ENCODE measurements around the gene TLNRD1. TPM values are rescaled to one million over a fixed set of nuclear protein-coding genes. Genes with fewer than 3 reads are reported as not detected.

The TLNRD1 gene
- total and polyA plus RNA-seq, 7 experiments from 2014 or later, result 2.2 to 33.0 (median 15.9) TPM

GRCh38 chr15:81038975-81039607, 38.4 kb downstream of the TLNRD1 start:
- CTCF ChIA-PET, result interaction anchor here (1.1 kb wide), 1 partner anchor 10 kb away, joined by 3 read pairs; no protein-coding TSS in a partner anchor
- peaks cover 5 to 14% (median 9%) of the 10 kb centered on the region in 7 donors for H3K4me1 Mint-ChIP-seq
- Histone ChIP-seq H3K36me3 (ENCODE audit: control insufficient read depth in 2 of 3, insufficient read depth in 3 of 3, low read length in 3 of 3) (no peaks in the 10 kb centered on the region), H3K4me1 (ENCODE audit: control insufficient read depth in 2 of 2, insufficient read depth in 2 of 2, low read length in 2 of 2) (peaks cover 0 to 11% of the 10 kb centered on the region in 2 donors), H3K9me3 (ENCODE audit: control insufficient read depth in 2 of 3, low read length in 3 of 3) (no peaks in the 10 kb centered on the region), H3K27me3 (ENCODE audit: control insufficient read depth in 2 of 2, insufficient read depth in 2 of 2, low read length in 2 of 2) (no peaks in the 10 kb centered on the region), H3K27ac (ENCODE audit: low read depth, low read length) (no peak overlapping the region), H3K4me3 (ENCODE audit: low read length) (no peak overlapping the region)
- ATAC-seq (no peak), DNase-seq (peak in 1 of 9 donors; percentile 1)
- H3K4me3 Mint-ChIP-seq, result peak overlapping the region in 3 of 10 donors; percentile 22 to 68 (median 63)
- peaks cover 0 to 3% (median 0%) of the 10 kb centered on the region in 5 donors for H3K27me3 Mint-ChIP-seq
- peaks cover 0 to 1% (median 0%) of the 10 kb centered on the region in 11 donors for H3K9me3 Mint-ChIP-seq
- POLR2A ChIA-PET, result no interaction called here
- intact Hi-C loops (cut with micrococcal nuclease), result no loop called here
- peaks cover 0 to 9% (median 0%) of the 10 kb centered on the region in 5 donors for H3K36me3 Mint-ChIP-seq
- peak overlapping the region in 4 of 9 donors; percentile 7 to 83 (median 55) for H3K27ac Mint-ChIP-seq

- Mint-ChIP-seq H3K4me1 (peaks cover 5 to 15% (median 9%) of the 10 kb centered on the region in 7 donors), H3K36me3 (peaks cover 0 to 9% (median 1%) of the 10 kb centered on the region in 5 donors), H3K9me3 (peaks cover 0 to 4% (median 0%) of the 10 kb centered on the region in 11 donors), H3K27ac (no peak overlapping the region), H3K27me3 (peaks cover 0 to 3% (median 0%) of the 10 kb centered on the region in 5 donors), H3K4me3 (no peak overlapping the region)
- Histone ChIP-seq H3K4me1 (ENCODE audit: control insufficient read depth in 2 of 2, insufficient read depth in 2 of 2, low read length in 2 of 2) (peaks cover 0 to 11% of the 10 kb centered on the region in 2 donors), H3K4me3 (ENCODE audit: low read length) (no peak overlapping the region), H3K27me3 (ENCODE audit: control insufficient read depth in 2 of 2, insufficient read depth in 2 of 2, low read length in 2 of 2) (no peaks in the 10 kb centered on the region), H3K9me3 (ENCODE audit: control insufficient read depth in 2 of 3, low read length in 3 of 3) (no peaks in the 10 kb centered on the region), H3K27ac (ENCODE audit: low read depth, low read length) (no peak overlapping the region), H3K36me3 (ENCODE audit: control insufficient read depth in 2 of 3, insufficient read depth in 3 of 3, low read length in 3 of 3) (no peaks in the 10 kb centered on the region)
- ChIA-PET POLR2A (no interaction called here), CTCF (no interaction called here)
- DNase-seq (no peak), ATAC-seq (no peak)
- intact Hi-C loops (cut with micrococcal nuclease), result no loop called here
Measured at GRCh38 chr15:81040757-81041156, 40.0 kb downstream of the TLNRD1 start.

- Histone ChIP-seq H3K4me1 (ENCODE audit: control insufficient read depth in 2 of 2, insufficient read depth in 2 of 2, low read length in 2 of 2) (peaks cover 0 to 11% of the 10 kb centered on the region in 2 donors), H3K4me3 (ENCODE audit: low read length) (no peak overlapping the region), H3K9me3 (ENCODE audit: control insufficient read depth in 2 of 3, low read length in 3 of 3) (peaks cover 0 to 6% (median 0%) of the 10 kb centered on the region in 3 experiments), H3K36me3 (ENCODE audit: control insufficient read depth in 2 of 3, insufficient read depth in 3 of 3, low read length in 3 of 3) (no peaks in the 10 kb centered on the region), H3K27ac (ENCODE audit: low read depth, low read length) (no peak overlapping the region), H3K27me3 (ENCODE audit: control insufficient read depth in 2 of 2, insufficient read depth in 2 of 2, low read length in 2 of 2) (no peaks in the 10 kb centered on the region)
- H3K9me3 Mint-ChIP-seq, result peaks cover 0 to 12% (median 1%) of the 10 kb centered on the region in 11 donors
- ATAC-seq (no peak), DNase-seq (no peak)
- peaks cover 0 to 13% (median 5%) of the 10 kb centered on the region in 5 donors for H3K36me3 Mint-ChIP-seq
- intact Hi-C loops (cut with micrococcal nuclease), result no loop called here
- peaks cover 0 to 3% (median 0%) of the 10 kb centered on the region in 5 donors for H3K27me3 Mint-ChIP-seq
- peaks cover 5 to 13% (median 8%) of the 10 kb centered on the region in 7 donors for H3K4me1 Mint-ChIP-seq
- no peak overlapping the region for H3K4me3 Mint-ChIP-seq
- no peak overlapping the region for H3K27ac Mint-ChIP-seq
- ChIA-PET CTCF (interaction anchor here (1.2 kb wide), 1 partner anchor 36 kb away, joined by 4 read pairs; no protein-coding TSS in a partner anchor), POLR2A (interaction anchor here (0.5 kb wide), 1 partner anchor 34 kb away, joined by 4 read pairs; no protein-coding TSS in a partner anchor)
Measured at GRCh38 chr15:81043281-81043934, 42.7 kb downstream of the TLNRD1 start.

GRCh38 chr15:81043935-81044575, 43.3 kb downstream of the TLNRD1 start:
- H3K36me3 Mint-ChIP-seq, result peaks cover 0 to 13% (median 5%) of the 10 kb centered on the region in 5 donors
- Histone ChIP-seq H3K36me3 (ENCODE audit: control insufficient read depth in 2 of 3, insufficient read depth in 3 of 3, low read length in 3 of 3) (no peaks in the 10 kb centered on the region), H3K4me1 (ENCODE audit: control insufficient read depth in 2 of 2, insufficient read depth in 2 of 2, low read length in 2 of 2) (peaks cover 0 to 7% of the 10 kb centered on the region in 2 donors), H3K27me3 (ENCODE audit: control insufficient read depth in 2 of 2, insufficient read depth in 2 of 2, low read length in 2 of 2) (no peaks in the 10 kb centered on the region), H3K9me3 (ENCODE audit: control insufficient read depth in 2 of 3, low read length in 3 of 3) (peaks cover 0 to 6% (median 0%) of the 10 kb centered on the region in 3 experiments), H3K27ac (ENCODE audit: low read depth, low read length) (no peak overlapping the region), H3K4me3 (ENCODE audit: low read length) (no peak overlapping the region)
- DNase-seq (no peak), ATAC-seq (no peak)
- no peak overlapping the region for H3K27ac Mint-ChIP-seq
- CTCF ChIA-PET, result no interaction called here
- peaks cover 0 to 3% (median 0%) of the 10 kb centered on the region in 5 donors for H3K27me3 Mint-ChIP-seq
- no peak overlapping the region for H3K4me3 Mint-ChIP-seq
- H3K9me3 Mint-ChIP-seq, result peaks cover 0 to 12% (median 1%) of the 10 kb centered on the region in 11 donors
- H3K4me1 Mint-ChIP-seq, result peaks cover 3 to 11% (median 6%) of the 10 kb centered on the region in 7 donors
- intact Hi-C loops (cut with micrococcal nuclease), result no loop called here
- POLR2A ChIA-PET, result interaction anchor here (0.5 kb wide), 1 partner anchor 33 kb away, joined by 4 read pairs; no protein-coding TSS in a partner anchor

- Histone ChIP-seq H3K4me3 (ENCODE audit: low read length) (no peak overlapping the region), H3K36me3 (ENCODE audit: control insufficient read depth in 2 of 3, insufficient read depth in 3 of 3, low read length in 3 of 3) (no peaks in the 10 kb centered on the region), H3K4me1 (ENCODE audit: control insufficient read depth in 2 of 2, insufficient read depth in 2 of 2, low read length in 2 of 2) (no peaks in the 10 kb centered on the region), H3K27me3 (ENCODE audit: control insufficient read depth in 2 of 2, insufficient read depth in 2 of 2, low read length in 2 of 2) (no peaks in the 10 kb centered on the region), H3K9me3 (ENCODE audit: control insufficient read depth in 2 of 3, low read length in 3 of 3) (peaks cover 0 to 6% (median 0%) of the 10 kb centered on the region in 3 experiments), H3K27ac (ENCODE audit: low read depth, low read length) (no peak overlapping the region)
- DNase-seq (no peak), ATAC-seq (no peak)
- Mint-ChIP-seq H3K36me3 (peaks cover 0 to 12% (median 5%) of the 10 kb centered on the region in 5 donors), H3K27ac (peak overlapping the region in 1 of 9 donors; percentile 65), H3K4me3 (no peak overlapping the region), H3K27me3 (peaks cover 0 to 3% (median 0%) of the 10 kb centered on the region in 5 donors), H3K9me3 (peaks cover 0 to 12% (median 4%) of the 10 kb centered on the region in 11 donors), H3K4me1 (peaks cover 0 to 5% (median 0%) of the 10 kb centered on the region in 7 donors)
- intact Hi-C loops (cut with micrococcal nuclease), result no loop called here
- ChIA-PET POLR2A (no interaction called here), CTCF (no interaction called here)
Measured at GRCh38 chr15:81046290-81046689, 45.6 kb downstream of the TLNRD1 start.

- no peaks in the 10 kb centered on the region for H3K27me3 ChIP-seq (ENCODE audit: control insufficient read depth in 2 of 2, insufficient read depth in 2 of 2, low read length in 2 of 2)
- DNase-seq, result no peak
- no peaks in the 10 kb centered on the region for H3K36me3 ChIP-seq (ENCODE audit: control insufficient read depth in 2 of 3, insufficient read depth in 3 of 3, low read length in 3 of 3)
- POLR2A ChIA-PET, result no interaction called here
- ATAC-seq, result no peak
- Mint-ChIP-seq H3K36me3 (peaks cover 0 to 12% (median 5%) of the 10 kb centered on the region in 5 donors), H3K9me3 (peaks cover 0 to 12% (median 3%) of the 10 kb centered on the region in 11 donors), H3K4me3 (no peak overlapping the region), H3K27ac (no peak overlapping the region), H3K27me3 (no peaks in the 10 kb centered on the region), H3K4me1 (peaks cover 0 to 12% (median 0%) of the 10 kb centered on the region in 7 donors)
- intact Hi-C loops (cut with micrococcal nuclease), result no loop called here
- no peaks in the 10 kb centered on the region for H3K4me1 ChIP-seq (ENCODE audit: control insufficient read depth in 2 of 2, insufficient read depth in 2 of 2, low read length in 2 of 2)
- CTCF ChIA-PET, result interaction anchor here (0.7 to 1.3 kb wide), 3 partner anchors 8 to 61 kb away, joined by 3 read pairs; no protein-coding TSS in a partner anchor
- no peak overlapping the region for H3K27ac ChIP-seq (ENCODE audit: low read depth, low read length)
- H3K4me3 ChIP-seq (ENCODE audit: low read length), result no peak overlapping the region
- peaks cover 0 to 6% (median 0%) of the 10 kb centered on the region in 3 experiments for H3K9me3 ChIP-seq (ENCODE audit: control insufficient read depth in 2 of 3, low read length in 3 of 3)
Measured at GRCh38 chr15:81047928-81048327, 47.2 kb downstream of the TLNRD1 start.

Measured in naive thymus-derived CD4-positive, alpha-beta T cell (primary cell).